DMS114 treated with DMSO at 0.1 percent for 48 hours (cell line): Measurements from ENCODE around the gene WHAMM.
A peak's percentile ranks its signal among the peaks of the same experiment; 100 is the strongest.

Experiments used
- DNase-seq: peaks from one replicate; lab custom pipeline; 2025; ENCODE audit not compliant: unreplicated experiment; lab: John Stamatoyannopoulos, UW

The WHAMM gene

DNA sequence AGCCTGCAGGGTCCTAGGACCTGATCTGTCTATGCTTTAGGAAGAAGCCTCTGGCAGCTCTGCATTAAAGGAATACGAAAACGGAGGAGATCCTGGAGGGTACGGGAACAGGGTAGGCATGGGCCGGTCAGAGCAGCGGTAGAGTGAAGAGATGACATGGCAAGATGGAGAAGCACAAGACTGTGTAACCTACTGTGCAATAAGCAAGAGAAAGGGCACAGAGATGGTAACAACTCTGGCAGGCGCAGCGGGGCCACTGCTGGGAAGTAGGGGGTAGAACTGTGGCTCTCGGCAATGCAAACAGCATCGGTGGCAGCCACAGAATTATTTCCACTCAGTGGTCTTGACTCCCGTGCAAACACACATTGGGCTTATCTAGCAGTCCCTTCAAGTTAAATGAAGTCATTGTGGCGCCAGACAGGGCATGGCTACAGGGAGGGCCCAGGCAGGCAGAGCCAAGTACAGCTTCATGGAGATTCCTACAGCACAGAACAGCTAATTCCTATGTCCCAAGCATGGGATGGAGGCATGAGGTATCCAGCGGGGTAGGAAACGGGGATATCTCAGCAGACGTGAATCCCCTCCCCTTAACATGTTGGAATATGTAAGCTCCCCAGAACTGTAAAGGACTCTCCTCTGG lies 28.8 kb downstream of the WHAMM start:
- no peak for DNase-seq

DNA sequence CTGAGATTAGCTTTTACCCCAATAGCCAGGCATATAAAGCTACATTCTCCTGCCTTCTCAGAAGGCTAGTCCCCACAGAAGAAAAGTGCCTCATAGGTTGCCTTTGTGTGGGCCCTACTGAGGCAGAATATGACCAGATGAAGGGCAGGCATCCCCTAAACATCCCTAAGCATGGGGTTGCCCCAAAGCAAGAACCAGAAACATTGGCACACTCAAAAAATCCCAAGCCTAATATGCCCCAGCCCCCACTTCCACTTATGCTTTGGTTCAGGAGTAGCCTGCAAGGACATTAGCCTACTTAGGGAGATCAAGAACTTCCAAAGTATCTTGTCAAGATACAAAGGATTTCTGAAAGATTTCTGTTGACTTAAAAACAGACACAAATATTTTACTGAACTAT lies 29.7 kb downstream of the WHAMM start:
- no peak for DNase-seq

DNA sequence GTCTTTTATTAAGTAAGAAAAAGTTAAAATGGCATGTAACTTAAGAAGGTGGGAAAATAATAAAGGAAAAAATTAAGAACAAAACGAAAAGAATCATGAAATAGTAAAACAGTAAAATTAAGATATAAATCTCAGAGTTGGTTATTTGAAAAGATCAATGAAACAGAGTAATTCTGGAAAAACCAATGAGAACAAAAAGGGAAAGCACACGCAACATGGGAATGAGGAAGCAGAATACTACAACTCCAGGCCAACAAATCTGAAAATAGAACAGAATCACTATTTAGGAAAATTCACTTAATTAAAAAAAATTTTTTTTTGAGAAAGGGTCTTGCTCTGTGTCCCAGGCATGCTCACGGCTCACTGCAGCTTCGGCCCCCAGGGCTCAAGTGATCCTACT lies 30.7 kb downstream of the WHAMM start:
- DNase-seq: no peak

GRCh38 chr15:82843566-82843965 lies 34.1 kb downstream of the WHAMM start:
- DNase-seq: no peak

DNA sequence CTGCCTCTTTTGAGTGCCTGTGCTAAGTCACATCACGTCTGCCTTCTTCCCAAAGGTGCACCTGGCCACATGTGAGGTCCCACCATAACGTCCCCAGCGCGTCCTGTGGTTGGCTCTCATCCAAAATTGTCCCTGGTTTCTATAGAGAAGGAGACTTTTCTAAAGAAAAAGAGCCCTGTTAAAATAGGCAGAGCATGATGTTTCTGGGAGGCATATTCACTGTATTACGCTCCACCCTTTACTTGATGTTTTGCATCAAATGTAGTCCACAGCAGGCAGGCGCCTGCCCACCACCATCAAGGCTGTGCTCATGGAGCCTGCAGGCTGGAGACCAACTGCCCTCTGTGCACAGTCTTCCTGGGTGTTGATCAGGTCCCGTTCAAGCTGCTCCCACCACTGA lies 36.3 kb downstream of the WHAMM start:
- DNase-seq: no peak

GRCh38 chr15:82846621-82847020 lies 37.2 kb downstream of the WHAMM start:
- no peak for DNase-seq

- no peak for DNase-seq
Measured at GRCh38 chr15:82847703-82848102, 38.3 kb downstream of the WHAMM start.

- no peak for DNase-seq
Measured at GRCh38 chr15:82848241-82848993, 39.0 kb downstream of the WHAMM start.

DNA sequence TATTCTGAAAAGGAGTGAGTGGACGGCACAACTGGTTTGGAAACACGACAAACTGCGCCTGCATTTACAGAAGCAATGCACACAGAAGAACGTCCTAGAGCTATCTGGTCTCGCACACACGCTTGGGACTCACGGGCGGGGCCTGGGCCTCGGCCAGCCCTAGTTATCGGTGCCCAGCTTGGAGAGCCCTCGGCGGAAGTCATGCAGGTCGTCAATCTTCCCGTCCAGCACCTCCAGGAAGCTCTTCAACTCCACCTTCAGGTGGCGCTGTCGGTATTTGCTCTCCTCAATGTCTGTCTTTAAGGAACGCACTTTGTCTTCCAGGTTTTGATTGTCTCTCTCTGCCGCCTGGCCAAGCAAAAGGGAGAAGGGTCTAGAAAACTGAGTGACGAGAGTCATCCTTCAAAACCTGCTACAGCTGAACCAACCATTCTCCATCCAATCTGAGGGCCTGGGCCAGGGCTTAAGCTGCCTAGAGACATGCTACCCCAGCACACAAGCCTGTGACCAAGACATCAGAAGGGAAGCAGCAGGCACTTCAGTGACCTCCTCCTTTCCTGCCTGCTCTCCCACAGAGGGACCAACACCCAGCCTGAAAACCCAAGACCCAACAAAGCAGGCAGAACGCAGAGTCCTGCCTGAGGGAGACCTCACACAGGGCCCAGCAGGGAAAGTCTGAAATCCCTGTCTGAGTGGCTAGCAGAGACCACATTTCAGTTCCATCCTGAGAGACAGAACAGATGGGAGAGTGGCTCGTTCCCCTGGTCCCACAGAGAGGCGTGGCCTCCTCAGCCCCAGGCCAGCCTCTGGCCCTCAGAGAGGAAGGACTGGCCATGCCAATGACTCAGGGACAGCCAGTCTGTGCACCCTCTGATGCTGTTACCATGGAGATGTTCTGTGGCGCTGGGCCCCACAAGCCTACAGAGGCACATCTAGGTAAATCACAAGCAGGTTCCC lies 40.4 kb downstream of the WHAMM start:
- peak; percentile 38 for DNase-seq

GRCh38 chr15:82850731-82851130 lies 41.3 kb downstream of the WHAMM start:
- DNase-seq: no peak

GRCh38 chr15:82851306-82851850 lies 42.0 kb downstream of the WHAMM start:
- no peak for DNase-seq

GRCh38 chr15:82851981-82852511 lies 42.6 kb downstream of the WHAMM start:
- DNase-seq: no peak

DNA sequence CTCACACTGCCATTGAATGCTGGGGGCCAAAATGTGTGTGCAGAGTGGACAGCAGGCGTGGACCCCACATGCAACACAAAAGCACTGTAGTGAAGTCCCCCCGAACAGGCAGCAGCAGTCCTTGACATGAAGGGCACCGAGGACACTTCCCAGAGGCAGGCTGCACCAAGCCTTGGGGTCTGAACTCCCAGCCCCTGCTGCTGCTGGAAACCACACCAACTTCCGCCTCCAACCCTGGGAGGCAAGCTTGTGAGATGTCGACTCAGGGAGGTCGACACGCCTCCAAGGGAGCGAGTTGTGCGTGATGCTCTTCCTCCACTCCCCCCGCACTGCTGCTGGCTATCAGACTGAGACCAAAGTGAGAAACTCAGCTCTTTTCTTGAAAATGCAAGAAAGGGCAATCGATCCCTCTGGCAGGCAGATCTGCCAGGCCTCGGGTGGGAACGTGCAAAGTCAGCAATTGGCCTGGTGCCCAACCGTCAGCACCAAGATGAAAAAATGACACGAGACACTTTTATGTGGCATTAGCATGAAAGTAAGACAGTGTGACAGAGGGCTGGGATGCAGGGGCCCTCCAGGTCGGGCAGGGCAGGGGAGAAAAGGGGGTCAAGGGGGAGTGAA lies 43.6 kb downstream of the WHAMM start:
- DNase-seq: no peak

- DNase-seq: no peak
Measured at GRCh38 chr15:82854554-82854953, 45.1 kb downstream of the WHAMM start.

- DNase-seq: no peak
Measured at GRCh38 chr15:82855286-82856100, 46.1 kb downstream of the WHAMM start.

GRCh38 chr15:82856397-82857170 lies 47.2 kb downstream of the WHAMM start:
- DNase-seq: no peak

GRCh38 chr15:82858932-82859331 lies 49.5 kb downstream of the WHAMM start:
- DNase-seq: no peak

DNA sequence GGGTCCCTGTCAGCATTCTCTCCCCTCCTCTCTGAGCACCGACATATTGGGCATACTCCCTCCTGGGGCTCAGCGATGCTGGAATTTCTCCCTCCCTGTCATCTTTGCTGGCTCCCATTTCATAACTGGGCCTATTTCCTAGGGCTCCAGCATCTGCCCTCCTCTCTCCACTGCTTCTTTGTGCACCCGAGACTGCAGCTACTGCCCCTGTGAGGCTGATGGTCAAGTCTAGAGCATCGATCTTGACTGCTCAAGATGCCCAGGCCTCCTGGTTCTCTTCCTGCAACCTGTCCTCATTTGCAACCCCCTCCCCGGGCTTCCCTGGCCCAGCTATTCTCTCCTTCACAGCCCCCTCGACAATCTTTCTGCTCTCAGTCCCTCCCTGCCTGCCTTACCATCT lies 53.5 kb downstream of the WHAMM start:
- DNase-seq: no peak

GRCh38 chr15:82864967-82865366 lies 55.5 kb downstream of the WHAMM start:
- DNase-seq: no peak
